Stimulated activated CD8-positive, alpha-beta memory T cell treated with anti-CD3 and anti-CD28 coated beads, Interleukin-12 subunit alpha, Interleukin-12 subunit beta, amount 100 ng/mL, for 24 hours (primary cell): Measurements from ENCODE around the gene HNRNPM.
"Not testable (repeated sequence)": the region's sequence is repeated elsewhere in the genome, so short reads cannot be mapped to it uniquely, and the experiment has no call there.

Source experiments
- DNase-seq: peaks from one replicate; pipeline ENCODE4 v3.0.0-alpha.2; 2020; ENCODE audit errors: extremely low read depth

The HNRNPM gene

GRCh38 chr19:8444677-8445487 is at the start of gene HNRNPM:
Gene HNRNPM (plus strand): TSS chr19:8444975. CDS start chr19:8444999, 24 bp downstream.
- DNase-seq, result peak; percentile 100

- no peak for DNase-seq
Observed at GRCh38 chr19:8395621-8396082, 49.1 kb upstream of the HNRNPM start.

- DNase-seq, result no peak
Observed at GRCh38 chr19:8396185-8396562, 48.6 kb upstream of the HNRNPM start.

GRCh38 chr19:8396563-8397203 is 48.1 kb upstream of the HNRNPM start:
- peak; percentile 34 for DNase-seq

- DNase-seq, result no peak
Observed at GRCh38 chr19:8397271-8397670, 47.5 kb upstream of the HNRNPM start.

GRCh38 chr19:8397746-8398310 is 46.9 kb upstream of the HNRNPM start:
- DNase-seq, result no peak

GRCh38 chr19:8398311-8398771 is 46.4 kb upstream of the HNRNPM start:
- no peak for DNase-seq

- DNase-seq, result no peak
Observed at GRCh38 chr19:8399681-8400188, 45.0 kb upstream of the HNRNPM start.

- DNase-seq, result no peak
Observed at GRCh38 chr19:8401981-8402411, 42.8 kb upstream of the HNRNPM start.

- DNase-seq, result no peak
Observed at GRCh38 chr19:8403098-8403819, 41.5 kb upstream of the HNRNPM start.

GRCh38 chr19:8403820-8404109 is 41.0 kb upstream of the HNRNPM start:
- DNase-seq, result no peak

- no peak for DNase-seq
Observed at GRCh38 chr19:8404391-8405151, 40.2 kb upstream of the HNRNPM start.

GRCh38 chr19:8410718-8411117 is 34.1 kb upstream of the HNRNPM start:
- DNase-seq, result not testable (repeated sequence)

- peak; percentile 82 for DNase-seq
Observed at GRCh38 chr19:8412783-8413628, 31.8 kb upstream of the HNRNPM start, which contains the start of gene MARCHF2. Gene MARCHF2 (plus strand): TSS chr19:8413305. CDS start chr19:8421841, 8,536 bp downstream.

GRCh38 chr19:8413629-8413995 is 31.2 kb upstream of the HNRNPM start:
- no peak for DNase-seq

- DNase-seq, result no peak
Observed at GRCh38 chr19:8416796-8417195, 28.0 kb upstream of the HNRNPM start.

GRCh38 chr19:8421484-8422461 is 23.0 kb upstream of the HNRNPM start:
- DNase-seq, result no peak

- DNase-seq, result no peak
Observed at GRCh38 chr19:8423817-8424223, 21.0 kb upstream of the HNRNPM start.

- DNase-seq, result not testable (repeated sequence)
Observed at GRCh38 chr19:8425331-8425730, 19.4 kb upstream of the HNRNPM start.
